DOHH2 (cell line): ENCODE data around the gene CABLES1.

ENCODE experiments used
- EZH2phosphoT487 ChIP-seq: fragments of 200-600 bp; sonication (generic); IDR thresholded peaks from 2 replicates; pipeline ENCODE4 v1.6.1; 2017; ENCODE audit warnings: borderline replicate concordance, mild to moderate bottlenecking, antibody characterized with exemption, low read length, moderate library complexity, mixed read lengths
- TF ChIP-seq, protein P1 (sequence below): fragments of 200-600 bp; sonication (generic); IDR thresholded peaks from one replicate; pipeline ENCODE4 v1.5.1; 2014; ENCODE audit warnings: antibody characterized with exemption, mild to moderate bottlenecking, low read depth, low read length; ENCODE audit not compliant: poor library complexity, severe bottlenecking

DNA sequence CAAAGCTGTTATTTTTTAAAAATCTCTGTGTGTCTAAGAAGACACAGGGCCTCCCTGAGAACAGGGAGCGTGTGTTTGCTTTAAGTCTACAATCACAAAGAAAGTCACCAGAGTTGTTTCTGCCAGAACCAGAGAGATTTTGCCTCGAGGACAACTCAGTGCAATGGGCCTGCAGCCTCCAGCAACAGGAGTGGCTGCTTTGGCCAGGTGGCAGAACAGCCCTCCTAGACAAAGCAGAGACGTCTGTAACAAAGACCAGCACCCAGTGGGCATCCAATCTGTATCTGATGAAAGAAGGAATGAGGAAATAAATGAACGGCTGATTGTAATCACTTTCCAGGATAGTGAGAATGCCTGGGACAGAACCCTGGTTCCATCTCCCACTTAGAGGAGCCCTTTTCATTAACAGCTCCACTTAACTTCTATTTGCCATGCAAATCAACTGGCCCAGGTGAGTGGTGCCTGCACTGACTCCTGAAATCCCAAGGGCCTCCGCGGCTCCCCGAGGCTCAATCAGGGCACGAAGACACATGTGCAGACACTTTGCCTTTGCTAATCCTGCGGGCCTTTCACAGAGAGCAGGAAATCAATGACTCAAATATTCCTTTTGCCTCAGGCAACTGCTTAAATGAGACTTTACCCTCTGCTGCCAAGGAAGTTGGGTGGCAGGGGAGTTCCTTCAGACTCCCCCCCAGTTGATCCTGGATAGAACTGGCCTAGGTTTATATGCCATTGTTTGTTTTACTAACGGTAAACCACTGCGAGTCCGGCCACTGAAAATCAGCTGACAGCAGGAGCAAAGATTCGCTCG is 146.5 kb downstream of the CABLES1 start:
- TF ChIP-seq, protein P1, sequence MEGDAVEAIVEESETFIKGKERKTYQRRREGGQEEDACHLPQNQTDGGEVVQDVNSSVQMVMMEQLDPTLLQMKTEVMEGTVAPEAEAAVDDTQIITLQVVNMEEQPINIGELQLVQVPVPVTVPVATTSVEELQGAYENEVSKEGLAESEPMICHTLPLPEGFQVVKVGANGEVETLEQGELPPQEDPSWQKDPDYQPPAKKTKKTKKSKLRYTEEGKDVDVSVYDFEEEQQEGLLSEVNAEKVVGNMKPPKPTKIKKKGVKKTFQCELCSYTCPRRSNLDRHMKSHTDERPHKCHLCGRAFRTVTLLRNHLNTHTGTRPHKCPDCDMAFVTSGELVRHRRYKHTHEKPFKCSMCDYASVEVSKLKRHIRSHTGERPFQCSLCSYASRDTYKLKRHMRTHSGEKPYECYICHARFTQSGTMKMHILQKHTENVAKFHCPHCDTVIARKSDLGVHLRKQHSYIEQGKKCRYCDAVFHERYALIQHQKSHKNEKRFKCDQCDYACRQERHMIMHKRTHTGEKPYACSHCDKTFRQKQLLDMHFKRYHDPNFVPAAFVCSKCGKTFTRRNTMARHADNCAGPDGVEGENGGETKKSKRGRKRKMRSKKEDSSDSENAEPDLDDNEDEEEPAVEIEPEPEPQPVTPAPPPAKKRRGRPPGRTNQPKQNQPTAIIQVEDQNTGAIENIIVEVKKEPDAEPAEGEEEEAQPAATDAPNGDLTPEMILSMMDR = no peak
- TF ChIP-seq EZH2phosphoT487 = no peak
